ENCODE data around the gene SCN8A.
A peak's percentile ranks its signal among the peaks of the same experiment; 100 is the strongest.

The SCN8A gene

DNA sequence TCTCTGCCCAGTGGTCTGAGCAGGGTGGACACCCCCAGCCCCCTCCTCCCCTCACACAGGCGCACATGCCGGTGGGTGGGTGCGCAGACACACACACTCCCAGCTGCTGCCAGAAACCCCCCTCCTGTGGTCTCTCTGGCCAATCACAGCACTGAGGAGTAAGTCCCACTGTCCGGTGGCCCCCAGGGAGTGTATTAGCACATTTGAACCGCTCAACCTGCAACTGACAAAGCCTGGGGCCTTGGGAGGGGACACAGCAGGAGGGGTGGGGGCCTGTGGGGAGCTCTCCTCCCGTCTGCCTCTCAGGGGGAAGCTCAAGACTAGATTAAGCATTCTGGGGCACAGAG lies 245.8 kb downstream of the SCN8A start:
- DNase-seq, result no peak

DNA sequence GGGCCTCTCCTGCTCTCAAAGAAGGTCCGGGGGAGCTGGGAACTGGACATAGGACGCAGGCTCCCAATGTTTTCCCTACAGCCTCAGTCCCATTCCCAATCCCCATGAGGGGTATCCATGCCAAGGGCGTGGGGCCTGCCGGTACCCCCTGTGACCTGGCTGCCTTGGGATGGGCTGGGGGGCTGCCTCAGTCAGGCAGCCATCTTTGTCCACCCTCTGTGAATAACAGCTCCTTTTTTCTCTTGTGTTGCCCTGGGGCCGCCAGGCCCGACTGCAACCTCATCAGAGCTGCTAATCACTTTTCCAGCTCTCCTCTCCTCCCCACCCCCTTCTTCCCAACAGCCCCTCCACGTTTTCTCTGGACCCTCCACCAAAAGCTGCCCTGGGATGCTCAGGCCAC lies 246.3 kb downstream of the SCN8A start:
- DNase-seq, result no peak

DNA sequence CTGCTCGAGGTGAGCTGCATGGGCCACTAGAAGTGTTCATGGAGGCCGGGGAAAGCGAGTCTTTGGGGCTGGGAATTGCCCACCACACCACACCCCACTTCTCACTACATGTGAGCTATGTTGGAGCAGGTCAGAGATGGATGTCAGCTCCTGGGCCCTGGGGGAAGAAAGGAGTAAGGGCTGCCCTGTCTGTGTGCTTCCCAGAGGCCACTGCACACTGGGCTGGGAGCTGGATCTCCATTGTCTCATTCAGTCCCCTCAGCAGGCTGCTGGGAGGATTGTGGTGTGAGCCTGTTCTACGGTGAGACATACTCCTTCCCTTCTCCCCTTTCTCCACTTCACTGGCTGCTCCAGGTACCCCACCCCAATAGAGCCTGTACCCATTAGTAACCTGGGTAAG lies 247.0 kb downstream of the SCN8A start:
- DNase-seq, result no peak

DNA sequence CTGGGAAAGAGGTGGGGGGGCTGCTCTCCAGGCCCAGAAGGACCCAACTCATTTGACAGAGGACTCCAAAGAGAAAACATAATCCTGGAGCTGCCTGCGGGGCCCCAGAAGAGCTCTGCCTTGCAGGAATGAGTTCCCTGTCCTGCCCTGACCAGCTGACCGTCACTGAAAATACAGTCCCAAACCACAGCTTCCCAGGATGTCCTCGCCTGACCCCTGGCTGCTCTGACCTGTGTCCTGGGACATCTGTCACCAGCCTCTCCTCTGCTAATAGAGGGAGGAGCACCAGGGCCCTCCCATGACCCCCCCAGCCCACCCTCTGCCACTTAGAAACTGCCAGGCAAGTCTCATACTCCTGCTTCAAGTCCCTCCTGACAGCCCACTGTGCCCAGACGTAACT lies 247.7 kb downstream of the SCN8A start:
- DNase-seq, result no peak

DNA sequence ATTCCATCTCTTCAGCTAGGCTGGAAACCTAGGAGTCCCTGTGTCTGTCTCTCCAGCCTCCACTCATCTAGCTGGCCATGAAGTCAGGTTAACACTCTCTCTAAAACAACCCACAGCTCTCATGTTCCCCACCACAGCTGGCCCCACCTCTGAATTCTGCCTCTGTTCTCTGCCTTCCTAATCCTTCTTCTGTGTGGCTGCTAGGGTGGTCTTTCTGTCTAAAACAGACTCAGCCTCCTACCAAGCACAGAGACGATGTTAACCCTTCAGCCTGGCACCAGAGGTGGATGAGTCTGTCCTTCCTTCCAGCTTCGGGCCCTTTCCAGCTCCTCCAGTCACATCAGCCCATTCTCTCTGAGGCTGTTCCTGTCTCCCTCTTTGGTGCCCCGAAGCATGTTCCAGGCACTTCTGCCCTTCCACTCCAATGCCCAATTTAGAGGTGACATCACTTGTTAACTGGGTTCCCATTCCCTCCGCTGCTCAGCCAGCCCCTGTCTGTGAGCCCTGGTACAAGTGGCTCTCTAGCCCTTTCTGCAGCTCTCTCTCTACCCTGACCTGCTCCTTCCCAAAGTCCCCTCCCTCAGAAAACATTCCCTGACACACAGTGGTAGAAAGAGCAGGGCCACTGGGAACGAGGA lies 248.4 kb downstream of the SCN8A start:
- DNase-seq, result no peak

DNA sequence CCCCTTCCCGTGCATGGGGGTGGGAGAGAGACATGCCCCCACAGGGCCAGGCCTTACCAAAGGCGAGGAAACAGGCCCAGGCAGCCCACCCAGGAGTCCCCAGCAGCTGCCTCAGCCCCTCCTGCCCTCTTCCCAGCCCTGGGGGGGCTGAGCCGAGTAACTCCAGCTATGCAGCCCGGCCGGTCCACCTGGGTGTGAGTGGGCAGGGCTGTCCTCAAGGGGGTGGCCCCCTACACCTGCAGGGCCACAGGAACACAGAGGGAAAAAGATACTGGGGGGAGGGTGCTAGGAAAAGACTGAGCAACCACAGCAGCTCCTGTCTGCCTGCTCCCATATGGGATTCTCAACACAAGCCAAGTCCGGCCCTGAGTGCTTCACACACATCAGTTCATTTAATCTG lies 249.9 kb downstream of the SCN8A start:
- DNase-seq, result no peak

DNA sequence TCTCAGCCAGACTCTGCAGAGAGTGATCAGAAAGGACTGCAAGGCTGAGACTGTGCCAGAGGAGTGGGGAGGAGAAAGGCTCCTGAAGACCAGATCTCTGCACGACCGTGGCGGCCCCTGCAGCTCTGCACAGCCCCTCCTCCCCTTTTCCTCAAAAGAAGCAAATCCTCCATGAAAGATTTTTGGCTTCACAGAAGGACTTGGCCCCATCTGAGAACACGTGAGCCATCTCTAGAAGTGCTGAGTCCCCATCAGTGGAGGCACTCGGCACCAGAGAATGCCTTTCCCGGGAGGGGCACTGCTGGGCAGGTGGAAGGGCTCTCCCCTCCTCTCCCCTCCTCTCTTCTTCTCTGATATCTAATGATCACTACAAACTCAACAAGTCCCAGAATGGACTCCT lies 250.7 kb downstream of the SCN8A start:
- no peak for DNase-seq

DNA sequence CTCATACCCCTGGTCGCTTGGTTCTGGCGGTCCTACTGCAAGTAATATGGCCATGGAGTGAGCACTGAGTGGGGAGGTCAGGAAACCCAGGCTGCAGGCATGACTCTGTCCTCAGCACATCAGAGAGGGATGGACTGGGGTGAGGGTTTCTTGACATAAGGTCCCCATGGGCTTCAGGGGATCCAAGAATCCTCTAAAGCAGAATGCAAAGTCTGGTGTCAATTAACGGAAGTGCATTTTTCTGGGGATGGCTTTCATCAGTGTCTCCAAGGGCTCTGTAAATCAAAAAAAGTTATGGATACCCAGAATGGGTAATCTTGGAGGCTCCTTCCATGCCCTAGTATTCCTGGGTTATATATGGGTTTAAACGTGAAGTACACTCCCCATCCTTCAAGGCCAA lies 253.8 kb downstream of the SCN8A start:
- no peak for DNase-seq

DNA sequence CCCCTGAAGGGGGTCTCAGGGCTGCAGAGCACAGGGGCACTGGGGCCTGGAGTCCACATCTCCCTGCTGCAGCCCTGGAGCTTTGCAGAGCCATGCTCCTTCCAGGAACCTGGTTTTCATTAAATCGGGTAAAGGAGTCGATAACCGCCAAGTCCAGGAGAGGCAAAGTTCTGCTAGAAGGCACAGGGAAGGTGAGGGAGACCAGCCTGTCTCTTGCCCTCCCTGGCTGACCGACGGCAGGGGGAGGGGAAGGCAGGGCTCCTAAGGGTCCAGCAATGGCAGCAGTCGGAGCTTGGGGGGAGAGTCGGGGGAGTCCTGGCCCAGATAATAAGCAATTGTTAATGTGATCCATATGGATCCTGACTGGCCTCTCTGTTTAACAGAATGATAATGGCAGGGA lies 254.4 kb downstream of the SCN8A start:
- no peak for DNase-seq

DNA sequence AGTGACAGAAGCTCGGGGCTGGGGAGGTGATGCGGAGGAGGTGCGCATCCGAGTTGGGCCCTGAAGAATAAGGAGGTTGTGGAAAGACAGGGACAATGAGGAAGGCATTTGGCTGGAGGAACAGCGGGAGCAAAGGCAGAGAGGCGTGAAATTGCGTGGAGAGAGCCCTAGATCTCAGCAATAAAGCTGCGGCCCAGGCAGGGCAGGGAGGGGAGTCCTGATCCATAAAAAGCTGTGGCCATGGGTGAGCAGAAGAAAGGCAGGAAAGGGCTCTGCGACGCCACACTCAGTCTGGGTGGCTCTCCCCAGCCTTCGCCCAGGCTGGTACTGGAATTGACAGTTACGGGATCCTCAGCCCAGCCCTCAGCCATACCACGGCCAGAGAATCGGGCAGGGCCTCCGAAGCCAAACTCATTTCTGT lies 255.2 kb downstream of the SCN8A start:
- no peak for DNase-seq

DNA sequence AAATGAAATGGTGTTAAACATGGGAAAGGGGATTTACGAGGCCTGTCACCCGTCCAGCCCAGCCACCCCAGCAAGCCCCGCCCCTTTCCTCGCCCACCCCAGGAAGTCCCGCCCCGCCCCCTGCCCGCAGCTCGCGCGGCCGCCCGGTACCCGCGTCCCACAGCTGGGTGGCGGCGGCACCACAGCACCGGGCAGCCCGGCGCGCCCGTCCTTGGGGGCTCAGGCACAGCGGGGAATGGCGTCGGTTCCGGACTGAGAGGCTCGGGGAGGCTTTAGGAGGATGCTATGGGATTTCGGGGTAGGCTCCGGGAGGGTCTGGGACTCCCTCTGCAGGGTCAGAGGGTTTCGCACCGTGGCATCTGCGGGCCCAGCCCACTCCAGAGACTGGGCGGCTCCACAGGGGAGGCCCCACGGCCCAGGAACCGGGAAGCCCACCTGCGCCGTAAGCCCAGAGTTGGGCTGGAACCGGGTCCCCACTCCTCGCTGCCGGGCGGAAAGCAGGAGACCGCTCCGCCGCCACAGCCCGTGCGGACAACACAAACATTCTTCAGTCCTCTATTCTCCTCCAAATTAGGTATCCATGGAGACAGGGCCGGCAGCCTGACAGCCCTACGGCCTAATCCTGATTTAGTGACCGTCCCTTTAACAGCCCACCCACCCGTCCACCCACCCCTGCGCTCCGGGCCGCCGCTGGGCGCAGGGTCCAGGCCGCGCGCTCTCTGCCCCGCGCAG lies 256.0 kb downstream of the SCN8A start:
- peak; percentile 76 for DNase-seq

DNA sequence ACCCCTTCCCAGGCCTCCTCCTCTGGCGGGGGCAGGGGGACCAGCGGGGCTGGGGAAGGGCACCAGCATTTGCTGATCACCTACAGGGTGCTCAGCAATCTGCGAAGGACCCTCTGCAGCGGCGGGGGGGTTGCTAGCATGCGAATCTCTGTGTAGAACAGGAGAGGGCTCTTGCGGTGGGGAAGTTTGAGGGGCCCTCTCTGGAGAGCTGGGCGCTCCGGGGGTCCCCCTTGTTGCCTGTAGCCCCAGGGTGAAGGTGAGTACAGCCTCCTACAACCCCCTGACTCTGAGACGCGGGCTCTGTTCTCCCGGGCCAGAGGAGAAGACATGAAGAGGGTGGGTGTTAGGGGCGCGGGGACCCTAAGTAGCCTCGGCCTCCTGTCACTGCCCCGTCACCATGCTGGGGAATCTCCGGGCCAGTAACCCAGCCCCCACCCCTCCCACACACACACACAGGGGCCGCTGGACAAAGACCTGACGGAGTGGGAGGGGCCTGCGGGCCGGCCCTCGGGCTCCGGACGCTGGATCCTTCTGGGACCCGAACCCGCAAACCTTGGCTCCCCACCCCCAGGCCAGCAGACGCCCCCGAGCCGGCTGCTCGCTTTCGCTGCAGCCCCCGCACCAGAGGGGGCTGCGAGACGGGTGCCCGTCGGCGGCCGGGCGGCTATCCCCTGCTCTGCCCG lies 256.8 kb downstream of the SCN8A start:
- DNase-seq, result no peak

DNA sequence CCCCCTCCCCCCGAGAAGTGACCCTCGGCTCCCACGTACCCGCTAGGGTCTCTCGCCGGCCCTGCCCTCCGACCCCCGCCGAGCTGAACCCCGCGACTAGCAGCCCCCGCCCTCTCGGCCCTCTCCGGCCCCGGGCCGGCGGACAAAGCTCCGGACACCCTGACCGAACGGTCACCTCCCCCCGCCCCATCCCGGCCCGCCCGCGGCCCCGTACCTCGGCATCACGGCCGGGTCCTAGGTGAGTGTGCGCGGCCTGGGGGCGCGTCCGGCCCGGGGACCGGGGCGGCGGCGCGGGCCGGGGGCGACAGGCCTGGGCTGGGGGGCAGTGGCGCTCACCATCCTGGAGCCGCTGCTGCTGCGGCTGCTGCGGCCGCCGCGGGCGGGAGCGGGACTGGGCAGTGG lies 257.3 kb downstream of the SCN8A start, which contains the start of gene FIGNL2:
Gene FIGNL2, minus strand, starts transcription at position 393 of the 402 bp plus-strand sequence. CDS start 26,305 bp downstream, outside the sequence.
- no peak for DNase-seq

DNA sequence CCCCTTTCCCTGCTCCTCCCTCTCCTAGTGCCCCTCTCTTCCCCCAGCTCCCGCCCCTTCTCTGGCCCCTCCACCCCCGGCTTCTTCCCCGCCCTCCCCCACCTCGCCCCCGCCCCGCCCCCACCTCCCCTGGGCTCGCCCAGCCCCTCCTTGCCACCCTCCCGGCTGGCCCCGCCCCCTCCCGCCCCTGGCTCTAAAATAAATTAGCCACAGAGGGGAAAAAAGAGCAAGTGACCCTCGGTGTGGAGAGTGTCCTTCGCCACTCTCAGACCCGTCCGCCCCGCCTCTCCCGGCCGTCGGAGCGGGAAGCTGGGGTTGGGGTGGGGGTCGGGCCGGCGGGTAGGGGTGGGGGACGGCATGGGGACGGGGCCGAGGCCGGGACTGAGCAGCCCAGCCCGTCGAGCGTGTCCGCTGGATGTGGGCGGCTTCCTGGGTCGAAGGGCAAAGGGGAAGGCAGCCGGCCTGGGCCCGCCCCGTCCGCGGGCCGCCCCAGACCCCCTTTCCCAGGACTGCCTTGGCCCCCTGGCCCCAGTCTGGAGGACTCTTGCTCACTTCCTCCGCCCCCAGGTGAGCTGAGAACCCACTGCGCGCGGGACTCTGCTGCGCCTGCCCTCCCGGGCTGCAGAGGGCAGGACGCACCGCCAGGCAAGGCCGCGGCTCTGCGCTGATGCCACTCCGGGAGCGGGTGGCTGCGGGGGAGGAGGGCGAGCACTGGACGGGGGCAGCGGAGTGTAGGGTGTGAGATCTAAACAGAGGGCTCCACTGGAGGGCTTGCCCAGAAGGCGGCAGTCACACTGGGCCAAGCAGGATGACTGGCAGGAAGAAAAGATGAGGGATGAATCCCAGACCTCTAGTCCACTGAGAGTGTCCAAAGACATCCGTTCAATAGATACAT lies 258.1 kb downstream of the SCN8A start:
- peak; percentile 74 for DNase-seq

DNA sequence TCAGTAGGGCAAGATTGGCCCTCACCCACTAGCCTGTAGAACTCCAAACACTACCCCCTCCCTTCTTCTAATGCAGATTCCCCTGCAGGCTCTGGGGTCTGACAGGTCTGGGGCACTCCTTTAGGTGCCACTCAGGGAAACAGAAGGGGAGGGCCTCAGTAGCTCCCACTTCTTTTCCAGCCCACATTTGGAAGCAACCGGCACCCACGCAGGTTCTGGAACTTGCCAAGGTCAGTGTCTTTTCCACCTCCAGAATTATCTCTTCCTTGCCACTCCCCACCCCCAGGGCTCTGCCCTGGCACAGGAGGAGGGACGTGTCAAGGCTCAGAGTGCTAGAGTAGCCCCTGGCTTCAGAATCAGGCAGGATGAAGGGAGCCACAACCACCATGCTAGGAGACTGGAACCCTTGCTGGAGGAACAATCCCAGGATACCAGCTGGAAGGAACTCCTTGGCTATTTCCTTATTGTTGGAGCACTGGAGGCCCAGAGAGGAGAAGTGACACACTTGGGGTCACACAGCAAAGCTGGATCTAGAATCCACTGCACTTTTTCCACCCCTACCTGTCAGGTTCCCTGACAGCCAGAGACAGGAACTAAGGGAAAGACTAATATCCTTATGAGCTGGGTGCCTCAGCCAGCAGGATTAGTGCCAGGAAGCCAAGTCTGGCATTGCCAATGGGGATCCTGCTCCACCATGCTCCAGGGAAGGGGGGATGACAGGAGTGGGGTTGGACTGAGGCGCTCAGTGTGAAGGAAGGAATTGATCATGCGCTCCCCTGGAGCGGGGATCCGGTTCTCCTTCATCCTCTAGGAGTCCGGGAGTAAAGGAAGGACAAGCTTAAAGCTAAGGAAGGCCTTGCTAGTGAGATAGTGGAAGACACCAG lies 259.3 kb downstream of the SCN8A start:
- DNase-seq, result no peak

DNA sequence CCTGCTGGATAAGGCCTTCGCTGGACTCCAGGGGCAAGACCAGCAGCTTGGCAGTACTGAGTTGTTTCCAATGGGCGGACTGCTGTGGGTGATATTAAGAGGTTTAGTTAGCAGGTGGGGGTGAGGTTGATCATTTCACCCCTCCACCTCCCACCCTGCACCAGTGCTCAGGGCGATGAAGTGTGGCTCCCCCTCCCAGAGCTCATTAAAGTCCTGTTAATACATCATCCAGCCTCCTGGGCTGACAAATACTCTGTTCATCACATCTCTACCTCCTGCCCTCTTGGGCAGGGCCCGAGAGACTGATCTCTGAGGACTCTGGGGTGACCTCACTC lies 259.9 kb downstream of the SCN8A start:
- DNase-seq, result no peak

DNA sequence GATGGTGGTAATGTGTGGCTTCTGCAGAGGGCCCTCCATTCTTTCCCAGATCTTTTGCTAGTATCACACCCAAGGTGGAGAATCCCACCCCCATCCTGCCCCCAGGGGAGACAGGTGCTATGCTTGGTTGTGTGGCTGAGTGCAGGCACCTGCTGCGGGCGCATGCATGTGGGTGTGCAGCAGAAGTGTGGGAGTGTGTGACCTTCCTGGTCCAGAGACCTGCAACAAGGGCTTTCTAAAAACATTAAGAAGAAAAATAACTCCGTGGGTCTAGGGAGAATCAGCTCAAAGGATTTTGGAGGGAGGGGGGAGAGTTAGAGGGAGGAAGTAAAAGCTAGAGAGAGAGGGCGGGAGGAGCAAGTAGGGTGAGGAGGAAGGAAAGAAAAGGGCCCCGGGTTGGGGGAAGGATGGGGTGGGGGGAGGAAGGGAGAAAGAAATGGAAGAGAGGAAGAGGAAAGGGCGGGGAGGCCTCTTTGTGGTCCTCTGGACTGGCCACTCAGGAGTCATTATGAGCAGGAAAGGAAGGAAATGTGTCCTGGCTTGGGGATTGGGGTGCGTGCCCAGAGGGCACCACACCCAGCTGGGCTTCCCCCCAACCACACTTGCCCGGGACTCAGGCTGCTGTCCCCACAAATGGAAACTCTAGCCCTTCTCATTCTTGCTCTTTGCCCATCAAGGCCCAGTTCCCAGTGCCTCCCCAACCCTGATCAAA lies 260.5 kb downstream of the SCN8A start:
- DNase-seq, result no peak

DNA sequence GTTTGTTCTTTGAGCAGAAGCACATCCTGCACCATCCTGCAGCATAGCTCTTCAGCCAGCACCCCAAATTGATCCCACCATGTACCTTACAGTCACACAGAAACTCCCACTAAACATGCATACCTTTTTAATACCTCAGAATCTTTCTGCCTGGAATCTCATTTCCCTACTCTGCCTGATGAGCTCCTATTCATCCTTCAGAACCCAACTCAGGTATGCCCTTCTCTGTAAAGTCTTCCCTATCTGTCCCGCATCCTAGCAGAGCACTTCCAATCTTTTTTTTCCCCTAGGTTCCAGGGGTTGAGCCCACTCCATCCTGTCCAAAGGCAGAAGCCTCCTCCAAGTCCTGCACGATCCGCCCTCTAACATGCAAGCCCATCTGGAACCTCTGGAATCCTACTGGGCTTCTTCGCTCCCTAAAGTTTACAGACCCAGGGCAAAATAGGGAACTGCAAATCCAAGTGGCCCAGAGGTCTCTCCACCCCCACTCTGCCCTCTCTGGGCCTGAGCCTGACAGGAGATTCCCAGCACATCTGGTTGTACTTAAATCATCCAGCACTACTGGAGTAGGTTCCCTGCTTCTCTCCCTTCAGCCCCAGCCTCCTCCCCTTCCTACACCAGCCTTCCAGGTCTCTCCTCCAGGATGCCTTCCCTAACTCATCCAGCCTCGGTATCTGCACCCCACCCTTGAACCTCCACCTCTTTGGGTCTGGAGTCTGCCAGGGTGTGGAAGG lies 261.5 kb downstream of the SCN8A start:
- no peak for DNase-seq

DNA sequence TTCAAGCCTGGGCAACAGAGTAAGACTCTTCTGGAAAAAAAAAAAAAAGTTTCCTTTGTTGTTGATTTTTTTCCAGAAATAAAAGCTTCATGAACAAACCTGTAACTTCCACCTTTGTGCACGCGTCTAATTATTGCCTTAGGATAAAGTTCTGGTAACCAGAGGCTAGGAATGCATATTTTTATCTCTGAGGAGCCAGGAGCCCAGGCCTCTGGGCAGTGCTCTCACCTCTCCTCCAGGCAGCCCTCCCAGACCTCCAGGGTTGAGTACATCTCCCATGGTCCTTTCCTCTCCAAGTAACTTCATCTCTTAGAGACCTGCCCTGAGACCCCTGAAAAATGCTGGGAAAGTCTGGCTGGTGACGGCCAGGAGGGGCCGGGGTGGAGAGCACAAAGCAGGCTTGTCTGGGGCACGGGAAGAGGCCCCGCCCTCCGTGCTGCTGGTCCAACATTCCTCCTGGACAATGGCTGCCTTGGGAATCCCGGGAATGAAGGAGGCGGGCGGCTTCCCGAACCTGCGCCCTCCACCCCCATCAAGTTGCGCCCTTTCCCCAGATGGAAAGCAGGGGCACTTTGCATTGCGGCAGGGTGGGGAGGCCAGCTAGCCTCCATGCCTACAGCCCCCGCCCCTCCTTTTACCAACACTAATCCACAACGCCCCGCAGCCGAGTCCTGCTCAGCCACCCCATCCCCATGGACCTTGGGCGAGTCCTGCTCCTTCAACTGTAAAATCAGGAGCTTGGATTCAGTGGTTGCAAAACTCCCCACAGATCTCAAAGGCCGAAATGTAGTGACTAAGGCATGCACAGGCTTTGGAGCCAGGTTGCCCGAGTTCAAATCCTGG lies 264.8 kb downstream of the SCN8A start:
- DNase-seq, result no peak

DNA sequence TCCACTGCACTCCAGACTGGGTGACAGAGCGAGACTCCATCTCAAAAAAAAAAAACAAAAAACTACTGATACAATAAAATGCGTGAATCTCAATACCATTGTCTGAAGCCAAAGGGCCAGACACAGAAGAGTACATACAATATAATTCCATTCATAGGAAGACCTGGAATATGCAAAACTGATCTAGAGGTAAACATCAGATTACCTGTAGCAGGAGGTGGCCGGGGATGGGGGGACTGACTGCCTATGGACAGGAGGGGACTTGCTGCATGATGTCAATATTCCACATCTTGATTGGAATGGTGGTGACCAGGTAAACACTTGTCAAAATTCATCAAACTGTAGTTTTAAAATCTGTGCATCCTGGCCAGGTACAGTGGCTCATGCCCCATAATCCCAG lies 270.0 kb downstream of the SCN8A start:
- no peak for DNase-seq
